PC-3 (cell line): ENCODE data around the gene SPG7. TPM values are rescaled to one million over a fixed set of nuclear protein-coding genes. Genes with fewer than 3 reads are reported as not detected.

ENCODE experiments used
- ATAC-seq: fragments of 200-7000 bp; cut with Tn5 transposase; 2 replicates; pipeline ENCODE4 v1.9.1; 2020; ENCODE audit warnings: mild to moderate bottlenecking, moderate library complexity
- BruUV-seq: library from RNA; stranded (reverse); fragments of 400-500 nt; replicated peaks from 2 replicates; lab custom pipeline; 2021; lab: Mats Ljungman, UMichigan
- CTCF ChIA-PET: fragments of 300-600 bp; sonication (Branson Sonifier 250); formaldehyde crosslinking; loops from one replicate; lab custom pipeline; 2022; ENCODE audit warnings: antibody characterized with exemption; lab: Charles Lee
- POLR2A ChIA-PET: fragments of 300-600 bp; sonication (Branson Sonifier 250); formaldehyde crosslinking; loops from one replicate; lab custom pipeline; 2022; ENCODE audit warnings: antibody characterized with exemption; ENCODE audit not compliant: unreplicated experiment; lab: Charles Lee
- DNase-seq: peaks from one replicate; pipeline ENCODE4 v3.0.0-alpha.2; 2015
- H2AFZ ChIP-seq: fragments of 300-600 bp; sonication (generic); 2 replicates; pipeline ENCODE4 v1.6.0; 2016; ENCODE audit warnings: antibody characterized with exemption, low read length
- H3F3A ChIP-seq: fragments of 300-600 bp; sonication (generic); one replicate; pipeline ENCODE4 v1.6.0; 2017; ENCODE audit warnings: antibody characterized with exemption, low read length, control low read depth, mild to moderate bottlenecking; ENCODE audit not compliant: unreplicated experiment
- H3K27ac ChIP-seq: fragments of 300-600 bp; sonication (generic); 2 replicates; pipeline ENCODE4 v1.5.1; 2016; ENCODE audit warnings: mild to moderate bottlenecking, low read length
- H3K27me3 ChIP-seq: fragments of 300-600 bp; sonication (generic); 2 replicates; pipeline ENCODE4 v1.6.1; 2016; ENCODE audit warnings: low read length, mixed read lengths
- H3K36me3 ChIP-seq: fragments of 300-600 bp; sonication (generic); 2 replicates; pipeline ENCODE4 v1.6.1; 2016; ENCODE audit warnings: low read depth, mixed run types, low read length, mixed read lengths
- H3K4me1 ChIP-seq: fragments of 300-600 bp; sonication (generic); 2 replicates; pipeline ENCODE4 v1.5.1; 2016; ENCODE audit warnings: low read length; ENCODE audit not compliant: insufficient read depth
- H3K4me2 ChIP-seq: fragments of 300-600 bp; sonication (generic); 2 replicates; pipeline ENCODE4 v1.6.0; 2016; ENCODE audit warnings: low read length
- H3K4me3 ChIP-seq: fragments of 300-600 bp; sonication (generic); 2 replicates; pipeline ENCODE4 v1.5.1; 2016; ENCODE audit warnings: mild to moderate bottlenecking, low read length, mixed read lengths
- H3K79me2 ChIP-seq: fragments of 300-600 bp; sonication (generic); 2 replicates; pipeline ENCODE4 v1.6.1; 2017; ENCODE audit warnings: low read length, mixed read lengths
- H3K9ac ChIP-seq: fragments of 300-600 bp; sonication (generic); 2 replicates; pipeline ENCODE4 v1.6.0; 2016; ENCODE audit warnings: mild to moderate bottlenecking, low read length
- H3K9me2 ChIP-seq: fragments of 300-600 bp; sonication (generic); replicated peaks from 2 replicates; pipeline ENCODE4 v1.6.1; 2016; ENCODE audit warnings: mixed run types, low read length, mixed read lengths
- H3K9me3 ChIP-seq: fragments of 300-600 bp; sonication (generic); 2 replicates; pipeline ENCODE4 v1.6.1; 2016; ENCODE audit warnings: low read length, mixed read lengths
- H4K20me1 ChIP-seq: fragments of 300-600 bp; sonication (generic); 2 replicates; pipeline ENCODE4 v1.6.1; 2016; ENCODE audit warnings: low read length, mixed read lengths
- EZH2 ChIP-seq: fragments of 300-600 bp; sonication (generic); IDR thresholded peaks from one replicate; pipeline ENCODE4 v1.6.1; 2017; ENCODE audit warnings: antibody characterized with exemption, mild to moderate bottlenecking, low read length; ENCODE audit not compliant: unreplicated experiment
- EZH2phosphoT487 ChIP-seq: fragments of 300-600 bp; sonication (generic); IDR thresholded peaks from 2 replicates; pipeline ENCODE4 v1.6.1; 2018; ENCODE audit warnings: mild to moderate bottlenecking, antibody characterized with exemption, low read length, borderline replicate concordance
- intact Hi-C: fragments of 100-400 bp; cut with micrococcal nuclease; formaldehyde crosslinking; loops from 2 replicates; pipeline ENCODE4 v1.9.0; 2023
- total RNA-seq: library from RNA; depleted of rRNA; stranded (reverse); fragments of >200 nt; gene quantifications from 2 replicates; pipeline ENCODE4 v1.2.3, GENCODE V29; 2014
- TF ChIP-seq, protein P1 (sequence below): fragments of 300-600 bp; sonication (generic); conservative IDR thresholded peaks from 2 replicates; pipeline ENCODE4 v1.5.1; 2017; ENCODE audit warnings: antibody characterized with exemption, low read depth, mild to moderate bottlenecking, low read length

The SPG7 gene
- total RNA-seq, 1 experiment from 2014 or later, result 106 TPM

DNA sequence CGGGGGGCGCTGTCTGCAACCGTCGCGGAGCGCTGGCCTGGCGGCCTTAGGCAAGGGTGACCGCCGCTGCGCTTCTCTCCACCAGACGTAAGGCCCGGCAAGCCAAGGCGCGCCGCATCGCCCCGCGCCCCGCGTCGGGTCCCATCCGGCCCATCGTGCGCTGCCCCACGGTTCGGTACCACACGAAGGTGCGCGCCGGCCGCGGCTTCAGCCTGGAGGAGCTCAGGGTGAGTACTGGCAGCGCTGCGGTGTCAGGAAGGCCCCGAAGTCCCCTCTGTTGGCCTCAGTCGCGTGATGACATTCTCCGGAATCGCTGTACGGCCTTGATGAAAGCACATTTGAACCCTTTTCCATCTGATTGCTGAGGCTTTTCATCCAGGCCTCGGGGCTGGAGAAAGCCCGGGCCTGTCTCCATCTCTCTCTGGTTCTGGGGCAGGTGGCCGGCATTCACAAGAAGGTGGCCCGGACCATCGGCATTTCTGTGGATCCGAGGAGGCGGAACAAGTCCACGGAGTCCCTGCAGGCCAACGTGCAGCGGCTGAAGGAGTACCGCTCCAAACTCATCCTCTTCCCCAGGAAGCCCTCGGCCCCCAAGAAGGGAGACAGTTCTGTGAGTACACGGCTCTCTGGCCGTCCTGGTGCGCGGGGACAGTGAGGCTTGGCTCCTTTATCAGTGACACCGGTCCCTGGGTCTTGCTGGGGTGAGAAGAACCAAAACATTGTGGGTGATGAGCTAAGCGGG lies 53.1 kb downstream of the SPG7 start:
- Histone ChIP-seq H3K9me2 (no peaks in the 10 kb centered on the region), H3F3A (peaks cover 18% of the 10 kb centered on the region), H3K9me3 (no peaks in the 10 kb centered on the region), H3K4me1 (peaks cover 52% of the 10 kb centered on the region), H3K4me2 (peak overlapping the region; percentile 99), H3K27me3 (no peaks in the 10 kb centered on the region), H2AFZ (no peak overlapping the region), H4K20me1 (peaks cover 41% of the 10 kb centered on the region), H3K9ac (peak overlapping the region; percentile 99), H3K27ac (peak overlapping the region; percentile 93), H3K79me2 (peaks cover 41% of the 10 kb centered on the region), H3K36me3 (peaks cover 41% of the 10 kb centered on the region), H3K4me3 (peak overlapping the region; percentile 99)
- BruUV-seq, result no TSS peak
- DNase-seq, result no peak
- ChIA-PET CTCF (no interaction called here), POLR2A (no interaction called here)
- TF ChIP-seq EZH2phosphoT487, result no peak
- TF ChIP-seq, protein P1, sequence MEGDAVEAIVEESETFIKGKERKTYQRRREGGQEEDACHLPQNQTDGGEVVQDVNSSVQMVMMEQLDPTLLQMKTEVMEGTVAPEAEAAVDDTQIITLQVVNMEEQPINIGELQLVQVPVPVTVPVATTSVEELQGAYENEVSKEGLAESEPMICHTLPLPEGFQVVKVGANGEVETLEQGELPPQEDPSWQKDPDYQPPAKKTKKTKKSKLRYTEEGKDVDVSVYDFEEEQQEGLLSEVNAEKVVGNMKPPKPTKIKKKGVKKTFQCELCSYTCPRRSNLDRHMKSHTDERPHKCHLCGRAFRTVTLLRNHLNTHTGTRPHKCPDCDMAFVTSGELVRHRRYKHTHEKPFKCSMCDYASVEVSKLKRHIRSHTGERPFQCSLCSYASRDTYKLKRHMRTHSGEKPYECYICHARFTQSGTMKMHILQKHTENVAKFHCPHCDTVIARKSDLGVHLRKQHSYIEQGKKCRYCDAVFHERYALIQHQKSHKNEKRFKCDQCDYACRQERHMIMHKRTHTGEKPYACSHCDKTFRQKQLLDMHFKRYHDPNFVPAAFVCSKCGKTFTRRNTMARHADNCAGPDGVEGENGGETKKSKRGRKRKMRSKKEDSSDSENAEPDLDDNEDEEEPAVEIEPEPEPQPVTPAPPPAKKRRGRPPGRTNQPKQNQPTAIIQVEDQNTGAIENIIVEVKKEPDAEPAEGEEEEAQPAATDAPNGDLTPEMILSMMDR, result no peak
- no peak for TF ChIP-seq EZH2
- intact Hi-C loops, result no loop called here
- ATAC-seq, result no peak

GRCh38 chr16:89561884-89562599 lies 53.8 kb downstream of the SPG7 start:
- Histone ChIP-seq H3K4me2 (peak overlapping the region; percentile 99), H3K4me3 (peak overlapping the region; percentile 99), H3K9me2 (no peaks in the 10 kb centered on the region), H3K27me3 (no peaks in the 10 kb centered on the region), H3K4me1 (peaks cover 52% of the 10 kb centered on the region), H3K36me3 (peaks cover 41% of the 10 kb centered on the region), H3K79me2 (peaks cover 41% of the 10 kb centered on the region), H3F3A (peaks cover 19% of the 10 kb centered on the region), H3K27ac (peak overlapping the region; percentile 23; the same call in 1 of the 2 replicates), H2AFZ (no peak overlapping the region), H3K9ac (peak overlapping the region; percentile 99), H4K20me1 (peaks cover 41% of the 10 kb centered on the region), H3K9me3 (no peaks in the 10 kb centered on the region)
- ChIA-PET POLR2A (no interaction called here), CTCF (no interaction called here)
- TF ChIP-seq, protein P1, result no peak
- TF ChIP-seq EZH2phosphoT487 (no peak), EZH2 (no peak)
- BruUV-seq, result TSS peak; percentile 44
- ATAC-seq, result no peak
- intact Hi-C loops, result no loop called here
- DNase-seq, result peak; percentile 40
